ENCODE results near the gene ATP9B.

The ATP9B gene

DNA sequence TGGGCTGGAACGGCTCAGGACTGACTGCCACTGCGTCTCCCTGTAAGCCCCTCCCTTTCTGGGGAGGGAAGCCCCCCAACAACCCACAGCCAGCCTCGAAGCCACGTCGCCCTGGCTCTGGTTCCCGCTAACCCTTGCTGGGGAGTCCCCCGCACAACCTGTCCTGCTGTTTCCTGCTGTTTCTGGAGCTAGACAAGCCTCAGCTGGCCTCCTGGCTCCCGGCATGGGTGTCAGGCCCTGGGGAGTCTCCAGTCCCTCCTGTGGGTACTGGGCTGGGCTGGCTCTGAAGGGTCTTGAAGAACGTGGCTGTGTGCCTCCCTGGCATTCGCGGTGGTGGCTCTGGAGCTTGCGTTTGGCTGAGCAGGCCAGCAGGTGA, 347.5 kb downstream of the ATP9B start:
- DNase-seq, result no peak

- DNase-seq, result no peak
Observed at GRCh38 chr18:79418236-79418635, 349.0 kb downstream of the ATP9B start.

DNA sequence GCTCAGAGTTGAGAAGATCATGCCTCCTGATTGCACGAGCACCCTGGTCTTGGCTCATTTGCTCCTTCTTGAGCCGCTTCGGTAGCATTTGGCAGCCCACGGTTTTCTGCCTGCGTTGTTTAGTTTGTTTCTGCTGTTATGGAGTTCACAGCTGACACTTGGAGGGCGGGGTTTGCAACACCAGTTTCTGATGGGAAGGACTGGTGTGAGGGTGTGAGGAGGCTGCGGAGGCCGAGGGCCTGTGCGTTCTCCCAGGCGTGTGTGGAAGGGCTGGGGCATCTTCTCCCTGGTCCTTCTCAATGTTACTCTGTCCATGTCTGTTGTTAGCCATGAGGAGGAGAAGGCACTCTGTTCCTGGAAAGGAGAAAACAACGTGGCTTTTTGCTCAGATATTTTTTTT, 349.4 kb downstream of the ATP9B start:
- DNase-seq, result no peak

- DNase-seq, result no peak
Observed at GRCh38 chr18:79420033-79420745, 351.0 kb downstream of the ATP9B start.

- no peak for DNase-seq
Observed at GRCh38 chr18:79421275-79421857, 352.2 kb downstream of the ATP9B start.

- DNase-seq, result no peak
Observed at GRCh38 chr18:79422022-79422782, 353.0 kb downstream of the ATP9B start.

GRCh38 chr18:79422783-79423165, 353.6 kb downstream of the ATP9B start:
- no peak for DNase-seq

- DNase-seq, result no peak
Observed at GRCh38 chr18:79423211-79424007, 354.2 kb downstream of the ATP9B start.

DNA sequence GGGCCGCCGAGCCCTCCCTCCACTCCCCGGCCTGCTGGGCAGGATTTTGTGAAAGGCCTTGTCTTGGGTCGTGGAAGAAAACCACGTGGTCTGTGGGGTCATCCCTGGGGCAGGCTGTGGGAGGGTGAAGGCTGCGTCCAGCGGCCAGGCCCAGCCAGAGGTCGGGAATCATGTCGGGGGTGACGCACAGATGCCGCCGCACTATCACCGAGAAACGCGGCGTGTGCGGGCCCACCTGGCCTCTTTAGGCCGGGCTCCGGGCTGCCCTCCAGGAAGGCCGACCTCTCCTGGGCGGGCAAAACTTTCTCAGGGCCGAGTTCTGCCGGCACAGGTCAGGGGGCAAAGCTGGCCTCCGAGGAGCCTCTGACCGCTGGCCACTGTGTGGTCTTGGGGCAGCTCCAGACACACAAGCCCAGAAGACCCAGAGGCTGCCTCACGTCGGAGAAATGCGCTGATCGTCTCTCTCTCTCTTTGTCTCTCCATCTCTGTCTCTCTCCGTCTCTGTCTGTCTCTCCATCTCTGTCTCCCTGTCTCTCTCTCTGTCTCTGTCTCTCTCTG, 354.9 kb downstream of the ATP9B start:
- DNase-seq, result no peak

- DNase-seq, result no peak
Observed at GRCh38 chr18:79424880-79425568, 355.8 kb downstream of the ATP9B start.

- DNase-seq, result no peak
Observed at GRCh38 chr18:79425569-79425886, 356.3 kb downstream of the ATP9B start.

- no peak for DNase-seq
Observed at GRCh38 chr18:79426376-79427300, 357.4 kb downstream of the ATP9B start.

- no peak for DNase-seq
Observed at GRCh38 chr18:79427368-79428225, 358.4 kb downstream of the ATP9B start.
